Kidney (tissue), 14 donors: ENCODE results near the gene TACR2. TPM values are rescaled to one million over a fixed set of nuclear protein-coding genes. Genes with fewer than 3 reads are reported as not detected.

ENCODE experiments used
- DNase-seq, 5 donors: peaks; one replicate each; pipeline ENCODE4 v3.0.0-alpha.2; 2013 to 2020
- FAIRE-seq: peaks from 2 replicates; lab custom pipeline; 2012; peaks lifted over from hg19 to GRCh38; lab: Jason Lieb, UNC
- H3K27ac ChIP-seq, 2 donors: one replicate each; pipeline ENCODE4 v1.7.0; 2013; ENCODE audit warnings: low read depth in 2 of 2, low read length in 2 of 2, inconsistent platforms in 1 of 2
- H3K27me3 ChIP-seq: one replicate; pipeline ENCODE4 v1.7.1; 2013; ENCODE audit warnings: low read length, inconsistent platforms; ENCODE audit not compliant: control insufficient read depth, insufficient read depth
- H3K36me3 ChIP-seq, 3 donors: one replicate each; pipeline versions ENCODE4 v1.7.0 to v1.7.1; 2013; ENCODE audit warnings: low read length in 3 of 3, control low read depth in 1 of 3, inconsistent platforms in 1 of 3; ENCODE audit not compliant: insufficient read depth in 3 of 3, control insufficient read depth in 2 of 3
- H3K4me1 ChIP-seq, 3 donors: one replicate each; pipeline versions ENCODE4 v1.7.0 to v1.7.1; 2013; ENCODE audit warnings: low read length in 3 of 3, inconsistent platforms in 1 of 3, low read depth in 1 of 3; ENCODE audit not compliant: control insufficient read depth in 2 of 3, insufficient read depth in 2 of 3
- H3K4me3 ChIP-seq, 3 donors: one replicate each; pipeline versions ENCODE4 v1.7.0 to v1.8.1; 2013; ENCODE audit warnings: low read length in 3 of 3, control low read depth in 1 of 3, inconsistent platforms in 1 of 3
- H3K9ac ChIP-seq, 3 donors: one replicate each; pipeline versions ENCODE4 v1.7.0 to v1.7.1; 2013; ENCODE audit warnings: low read length in 3 of 3, control low read depth in 1 of 3, inconsistent platforms in 1 of 3
- H3K9me3 ChIP-seq, 3 donors: one replicate each; pipeline versions ENCODE4 v1.7.0 to v1.7.1; 2013; ENCODE audit warnings: low read length in 3 of 3, control low read depth in 1 of 3, inconsistent platforms in 1 of 3; ENCODE audit not compliant: control insufficient read depth in 2 of 3, insufficient read depth in 1 of 3
- intact Hi-C: fragments of 100-400 bp; cut with DNase I; formaldehyde crosslinking; loops from one replicate; pipeline ENCODE4 v1.11.1; 2022
- polyA plus RNA-seq: library from polyadenylated mRNA; stranded (reverse); fragments of 350-450 nt; fragmentation: Illumina TruSeq; extraction: RNeasy Lipid Tissue Mini Kit (QIAGEN cat#74804); gene quantifications from one replicate; pipeline ENCODE4 v1.2.3, GENCODE V29; 2014; ENCODE audit warnings: low read depth, low replicate concordance; ENCODE audit not compliant: insufficient read depth
- total RNA-seq: library from RNA; stranded (reverse); fragmentation: NEBNext Ultra II Directional; extraction: Animal tissue kit (Norgen Biotek cat#: 25700); gene quantifications from one replicate; pipeline ENCODE4 v1.2.1, GENCODE V29; 2021
- TF ChIP-seq, protein P1 (sequence below): IDR thresholded peaks from 3 replicates; pipeline ENCODE4 v1.5.1; 2012; ENCODE audit warnings: mild to moderate bottlenecking, moderate library complexity, borderline replicate concordance; ENCODE audit not compliant: insufficient read depth; ENCODE audit errors: extremely low read depth
- donor health status: control.
- donor health status: control.
- donor health status: control.
- donor health status: control.
- donor health status: control.
- donor health status: DM: yes; HTN: yes; CAD: no.
- donor health status: Normal renal cell carcinoma (clear cell type).

The TACR2 gene
- total and polyA plus RNA-seq, 2 donors from 2014 or later, result 0.37 to 0.38 TPM

DNA sequence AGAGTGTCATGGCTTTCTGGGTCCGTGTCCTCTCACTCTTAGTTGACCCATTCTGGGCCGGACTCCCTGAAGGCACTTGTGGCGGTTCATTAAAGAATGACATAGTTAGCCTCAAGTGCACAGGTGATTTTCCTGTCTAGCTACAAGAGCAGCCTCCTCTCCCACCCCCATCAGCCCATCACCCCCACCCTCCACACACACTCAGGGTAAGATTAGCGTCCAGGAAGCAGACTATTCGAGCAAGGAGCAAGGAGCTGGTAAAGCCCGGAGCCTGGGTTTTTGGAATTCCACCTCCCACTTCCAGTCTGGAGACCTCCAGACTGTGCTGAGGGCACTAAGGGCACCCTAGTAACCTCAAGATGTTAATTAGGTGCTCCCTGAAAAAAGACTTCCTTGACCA, 39.5 kb downstream of the TACR2 start:
- intact Hi-C loops, result no loop called here
- Histone ChIP-seq H3K9me3 (no peaks in the 10 kb centered on the region), H3K9ac (no peak overlapping the region), H3K27me3 (no peaks in the 10 kb centered on the region), H3K4me3 (no peak overlapping the region), H3K36me3 (peaks cover 3 to 19% (median 10%) of the 10 kb centered on the region in 3 donors), H3K4me1 (peaks cover 0 to 11% (median 10%) of the 10 kb centered on the region in 3 donors), H3K27ac (no peak overlapping the region)
- TF ChIP-seq, protein P1, sequence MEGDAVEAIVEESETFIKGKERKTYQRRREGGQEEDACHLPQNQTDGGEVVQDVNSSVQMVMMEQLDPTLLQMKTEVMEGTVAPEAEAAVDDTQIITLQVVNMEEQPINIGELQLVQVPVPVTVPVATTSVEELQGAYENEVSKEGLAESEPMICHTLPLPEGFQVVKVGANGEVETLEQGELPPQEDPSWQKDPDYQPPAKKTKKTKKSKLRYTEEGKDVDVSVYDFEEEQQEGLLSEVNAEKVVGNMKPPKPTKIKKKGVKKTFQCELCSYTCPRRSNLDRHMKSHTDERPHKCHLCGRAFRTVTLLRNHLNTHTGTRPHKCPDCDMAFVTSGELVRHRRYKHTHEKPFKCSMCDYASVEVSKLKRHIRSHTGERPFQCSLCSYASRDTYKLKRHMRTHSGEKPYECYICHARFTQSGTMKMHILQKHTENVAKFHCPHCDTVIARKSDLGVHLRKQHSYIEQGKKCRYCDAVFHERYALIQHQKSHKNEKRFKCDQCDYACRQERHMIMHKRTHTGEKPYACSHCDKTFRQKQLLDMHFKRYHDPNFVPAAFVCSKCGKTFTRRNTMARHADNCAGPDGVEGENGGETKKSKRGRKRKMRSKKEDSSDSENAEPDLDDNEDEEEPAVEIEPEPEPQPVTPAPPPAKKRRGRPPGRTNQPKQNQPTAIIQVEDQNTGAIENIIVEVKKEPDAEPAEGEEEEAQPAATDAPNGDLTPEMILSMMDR, result no peak
- DNase-seq, result no peak
- no peak for FAIRE-seq

DNA sequence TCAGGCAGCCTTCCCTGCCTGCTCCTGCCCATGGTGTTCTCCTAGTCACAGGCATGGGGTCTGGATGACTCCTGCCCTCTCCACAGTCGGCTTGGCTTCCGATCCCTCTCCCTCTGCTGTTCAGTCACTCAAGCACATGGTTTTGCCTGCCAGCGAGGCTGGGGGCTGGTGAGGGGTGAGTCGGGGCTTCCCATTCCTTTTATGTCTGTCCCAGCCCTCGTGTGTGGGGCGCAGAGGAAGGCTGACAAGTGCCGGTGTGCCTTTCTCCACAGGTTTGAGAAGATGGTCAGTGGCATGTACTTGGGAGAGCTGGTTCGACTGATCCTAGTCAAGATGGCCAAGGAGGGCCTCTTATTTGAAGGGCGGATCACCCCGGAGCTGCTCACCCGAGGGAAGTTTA, 40.1 kb downstream of the TACR2 start:
- H3K27ac ChIP-seq, result no peak overlapping the region

DNA sequence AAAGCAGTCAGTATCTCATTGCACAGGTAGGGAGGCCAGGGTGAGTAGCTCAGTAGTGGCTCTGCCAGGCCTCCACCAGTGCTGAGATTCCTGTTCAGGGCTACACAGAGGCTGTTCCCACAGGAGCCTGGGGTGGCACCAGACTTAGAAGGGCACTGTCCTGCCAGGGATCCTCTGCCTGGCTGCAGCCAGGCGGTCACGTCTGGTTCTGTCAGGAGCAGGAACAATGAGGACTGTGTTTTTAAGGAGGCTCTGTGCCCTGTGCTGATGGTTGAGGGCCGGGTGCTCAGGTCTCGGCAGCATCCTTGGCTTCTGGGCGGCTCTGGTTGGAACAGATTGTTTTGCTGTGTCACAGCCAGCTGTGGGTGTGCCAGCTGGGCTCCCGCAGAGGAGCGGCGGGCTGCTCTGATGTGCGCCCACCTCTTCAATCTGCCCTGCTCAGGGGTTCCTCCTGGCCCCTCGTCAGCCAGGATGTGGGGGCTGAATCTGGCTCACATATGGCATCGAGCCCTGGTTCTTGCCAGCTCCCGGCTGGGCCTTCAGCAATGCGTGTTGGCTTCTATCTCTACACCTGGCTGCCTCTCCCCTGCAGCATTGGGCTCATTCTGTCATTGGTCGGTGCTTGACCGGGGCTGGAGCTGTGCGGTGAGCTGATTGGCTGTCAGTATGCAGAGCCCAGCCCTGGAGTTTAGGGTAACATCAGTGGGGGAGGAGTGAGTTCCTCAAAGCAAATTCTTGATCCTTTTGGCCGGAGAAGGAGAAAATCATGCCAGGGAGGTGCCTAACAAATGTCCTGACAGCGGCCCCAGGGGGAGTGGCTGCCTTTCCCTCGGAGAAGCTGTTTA, 41.2 kb downstream of the TACR2 start:
- H3K27ac ChIP-seq, result peak overlapping the region in 1 of 2 donors; percentile 11
- intact Hi-C loops, result no loop called here

More for the DNA sequence above, 40.1 kb downstream of the TACR2 start:
- Histone ChIP-seq H3K9ac (no peak overlapping the region), H3K9me3 (no peaks in the 10 kb centered on the region), H3K36me3 (peaks cover 3 to 19% (median 10%) of the 10 kb centered on the region in 3 donors), H3K27me3 (no peaks in the 10 kb centered on the region), H3K4me3 (no peak overlapping the region), H3K4me1 (peaks cover 0 to 11% (median 10%) of the 10 kb centered on the region in 3 donors)
- FAIRE-seq (no peak), DNase-seq (no peak)
- TF ChIP-seq, protein P1, result no peak
- intact Hi-C loops, result no loop called here

More for the DNA sequence above, 41.2 kb downstream of the TACR2 start:
- DNase-seq (peak; percentile 63 to 78 (median 70)), FAIRE-seq (no peak)
- TF ChIP-seq, protein P1, result no peak
- no peak overlapping the region for H3K9ac ChIP-seq
- H3K36me3 ChIP-seq, result peaks cover 3 to 19% (median 8%) of the 10 kb centered on the region in 3 donors
- H3K4me3 ChIP-seq, result no peak overlapping the region
- H3K9me3 ChIP-seq, result no peaks in the 10 kb centered on the region
- H3K27me3 ChIP-seq, result no peaks in the 10 kb centered on the region
- peaks cover 0 to 11% (median 10%) of the 10 kb centered on the region in 3 donors for H3K4me1 ChIP-seq
